C1 segment of cervical spinal cord (tissue), 14 donors: ENCODE results near the gene FAR2.
"Not testable (repeated sequence)": the region's sequence is repeated elsewhere in the genome, so short reads cannot be mapped to it uniquely, and the experiment has no call there.

Experiments
- DNase-seq, 14 donors: peaks; one replicate each; lab custom pipeline; 2025; lab: John Stamatoyannopoulos, UW

FAR2 gene

GRCh38 chr12:29152981-29153630 lies 4.0 kb downstream of the FAR2 start:
- no peak for DNase-seq

GRCh38 chr12:29155079-29155478 lies 6.0 kb downstream of the FAR2 start:
- DNase-seq, result no peak

- no peak for DNase-seq
Observed at GRCh38 chr12:29157486-29157946, 8.4 kb downstream of the FAR2 start.

- no peak for DNase-seq
Observed at GRCh38 chr12:29158115-29158763, 9.2 kb downstream of the FAR2 start.

GRCh38 chr12:29159661-29160060 lies 10.6 kb downstream of the FAR2 start:
- no peak for DNase-seq

GRCh38 chr12:29160230-29160629 lies 11.2 kb downstream of the FAR2 start:
- DNase-seq, result no peak

GRCh38 chr12:29163146-29163545 lies 14.1 kb downstream of the FAR2 start:
- DNase-seq, result no peak

- DNase-seq, result no peak
Observed at GRCh38 chr12:29164477-29165393, 15.7 kb downstream of the FAR2 start.

- no peak for DNase-seq
Observed at GRCh38 chr12:29167445-29167844, 18.4 kb downstream of the FAR2 start.

GRCh38 chr12:29167988-29168387 lies 18.9 kb downstream of the FAR2 start:
- no peak for DNase-seq

GRCh38 chr12:29169978-29170377 lies 20.9 kb downstream of the FAR2 start:
- DNase-seq, result not testable (repeated sequence)

- DNase-seq, result not testable (repeated sequence)
Observed at GRCh38 chr12:29170478-29171084, 21.5 kb downstream of the FAR2 start.

- DNase-seq, result no peak
Observed at GRCh38 chr12:29171421-29172258, 22.6 kb downstream of the FAR2 start.

- no peak for DNase-seq
Observed at GRCh38 chr12:29176941-29177340, 27.9 kb downstream of the FAR2 start.

- not testable (repeated sequence) for DNase-seq
Observed at GRCh38 chr12:29182247-29182646, 33.2 kb downstream of the FAR2 start.

- DNase-seq, result no peak
Observed at GRCh38 chr12:29187756-29188155, 38.7 kb downstream of the FAR2 start.

- no peak for DNase-seq
Observed at GRCh38 chr12:29191267-29191850, 42.3 kb downstream of the FAR2 start.

GRCh38 chr12:29198901-29199300 lies 49.8 kb downstream of the FAR2 start:
- no peak for DNase-seq

GRCh38 chr12:29200586-29200985 lies 51.5 kb downstream of the FAR2 start:
- DNase-seq, result no peak

GRCh38 chr12:29201296-29201695 lies 52.2 kb downstream of the FAR2 start:
- no peak for DNase-seq

GRCh38 chr12:29201746-29202145 lies 52.7 kb downstream of the FAR2 start:
- no peak for DNase-seq
